Stimulated activated CD4-positive, alpha-beta T cell treated with anti-CD3 and anti-CD28 coated beads, Interleukin-4, amount 100 ng/mL, for 48 hours (primary cell): ENCODE measurements around the gene SATB1.
"Not testable (repeated sequence)": the region's sequence is repeated elsewhere in the genome, so short reads cannot be mapped to it uniquely, and the experiment has no call there.

Experiments
- DNase-seq, 2 donors: peaks; one replicate each; pipeline ENCODE4 v3.0.0-alpha.2; 2020; ENCODE audit warnings: low read depth in 2 of 2

Gene SATB1

GRCh38 chr3:18351823-18352744 is 73.1 kb downstream of the SATB1 start:
- no peak for DNase-seq

- DNase-seq, result no peak
Observed at GRCh38 chr3:18351069-18351628, 74.0 kb downstream of the SATB1 start.

- DNase-seq, result no peak
Observed at GRCh38 chr3:18349197-18349798, 75.8 kb downstream of the SATB1 start.

GRCh38 chr3:18346097-18346496 is 79.0 kb downstream of the SATB1 start:
- DNase-seq, result no peak

- no peak for DNase-seq
Observed at GRCh38 chr3:18345015-18345367, 80.1 kb downstream of the SATB1 start.

GRCh38 chr3:18344306-18345014 is 80.7 kb downstream of the SATB1 start:
- DNase-seq, result no peak

GRCh38 chr3:18343809-18344208 is 81.3 kb downstream of the SATB1 start:
- no peak for DNase-seq

GRCh38 chr3:18338827-18339514 is 86.2 kb downstream of the SATB1 start:
- no peak for DNase-seq

GRCh38 chr3:18337231-18337630 is 87.9 kb downstream of the SATB1 start:
- DNase-seq, result no peak

- no peak for DNase-seq
Observed at GRCh38 chr3:18334837-18335601, 90.1 kb downstream of the SATB1 start.

GRCh38 chr3:18330772-18331441 is 94.2 kb downstream of the SATB1 start:
- not testable (repeated sequence) for DNase-seq

GRCh38 chr3:18308096-18308650 is 117.0 kb downstream of the SATB1 start:
- DNase-seq, result no peak

- no peak for DNase-seq
Observed at GRCh38 chr3:18307529-18307928, 117.6 kb downstream of the SATB1 start.

- no peak for DNase-seq
Observed at GRCh38 chr3:18302517-18302916, 122.6 kb downstream of the SATB1 start.

- DNase-seq, result no peak
Observed at GRCh38 chr3:18301781-18302180, 123.4 kb downstream of the SATB1 start.

GRCh38 chr3:18300916-18301315 is 124.2 kb downstream of the SATB1 start:
- no peak for DNase-seq

- no peak for DNase-seq
Observed at GRCh38 chr3:18297126-18297525, 128.0 kb downstream of the SATB1 start.
